H1 (cell line): ENCODE results near the gene RHOT1. TPM values are rescaled to one million over a fixed set of nuclear protein-coding genes. Genes with fewer than 3 reads are reported as not detected.

ENCODE experiments used
- CTCF ChIA-PET: fragments of 300-600 bp; sonication (Branson Sonifier 250); formaldehyde crosslinking; loops from one replicate; lab custom pipeline; 2021; ENCODE audit not compliant: partially characterized antibody; lab: Charles Lee
- POLR2A ChIA-PET: fragments of 300-600 bp; sonication (Branson Sonifier 250); formaldehyde crosslinking; loops from one replicate; lab custom pipeline; 2021; ENCODE audit warnings: inconsistent platforms; ENCODE audit not compliant: partially characterized antibody; lab: Charles Lee
- DNase-seq, 2 experiments: peaks; one replicate each; pipeline versions ENCODE4 v3.0.0 to v3.0.0-alpha.2; 2010 to 2022; ENCODE audit warnings: low spot score in 2 of 2, low read depth in 1 of 2, mixed read lengths in 1 of 2
- FAIRE-seq: peaks from 2 replicates; lab custom pipeline; 2011; peaks lifted over from hg19 to GRCh38; lab: Jason Lieb, UNC
- H2AFZ ChIP-seq: 2 replicates; pipeline ENCODE4 v1.8.1; 2012; ENCODE audit warnings: low read length, inconsistent platforms
- H2AK5ac ChIP-seq: 2 replicates; pipeline ENCODE4 v1.6.1; 2013; ENCODE audit warnings: low read depth, low read length
- H2BK120ac ChIP-seq: replicated peaks from 2 replicates; pipeline ENCODE3; 2013; ENCODE audit warnings: low read depth, low read length, inconsistent platforms
- H2BK12ac ChIP-seq: 2 replicates; pipeline ENCODE4 v1.6.1; 2013; ENCODE audit warnings: low read depth, low read length
- H2BK15ac ChIP-seq: 2 replicates; pipeline ENCODE4 v1.6.1; 2013; ENCODE audit warnings: low read length
- H2BK20ac ChIP-seq: 2 replicates; pipeline ENCODE4 v1.6.1; 2013; ENCODE audit warnings: low read length
- H2BK5ac ChIP-seq: 2 replicates; pipeline ENCODE4 v1.6.1; 2013; ENCODE audit warnings: low read depth, low read length
- H3K14ac ChIP-seq: 2 replicates; pipeline ENCODE4 v1.6.1; 2013; ENCODE audit warnings: inconsistent platforms; ENCODE audit not compliant: insufficient read length
- H3K18ac ChIP-seq: 2 replicates; pipeline ENCODE4 v1.6.1; 2013; ENCODE audit warnings: low read length; ENCODE audit errors: extremely low read depth
- H3K23ac ChIP-seq: 2 replicates; pipeline ENCODE4 v1.6.1; 2013; ENCODE audit warnings: inconsistent platforms; ENCODE audit not compliant: insufficient read length
- H3K23me2 ChIP-seq: 2 replicates; pipeline ENCODE4 v1.6.1; 2013; ENCODE audit warnings: low read depth, low read length
- H3K27ac ChIP-seq: 2 replicates; pipeline ENCODE4 v1.6.1; 2011; ENCODE audit warnings: low read depth, low read length, inconsistent platforms
- H3K27me3 ChIP-seq, 4 experiments: replicated peaks in 1 of 4; 1 replicate in 1 of 4; 2 replicates in 3 of 4; pipeline versions ENCODE4 v1.6.1 to v1.8.1; 2011 to 2013; ENCODE audit warnings: low read length in 3 of 4, mild to moderate bottlenecking in 3 of 4, inconsistent platforms in 2 of 4, mixed read lengths in 2 of 4, moderate library complexity in 1 of 4; ENCODE audit not compliant: control insufficient read depth in 3 of 4, insufficient read depth in 3 of 4; ENCODE audit errors: extremely low read depth in 1 of 4
- H3K36me3 ChIP-seq, 4 experiments: 2 replicates each; pipeline versions ENCODE4 v1.6.1 to v1.8.1; 2011 to 2013; ENCODE audit warnings: mild to moderate bottlenecking in 4 of 4, low read length in 3 of 4, moderate library complexity in 2 of 4, control low read depth in 1 of 4, inconsistent platforms in 1 of 4; ENCODE audit not compliant: insufficient read depth in 4 of 4, control insufficient read depth in 2 of 4
- H3K4ac ChIP-seq: replicated peaks from 2 replicates; pipeline ENCODE3; 2013; ENCODE audit warnings: low read length, low read depth, mixed read lengths, inconsistent platforms; ENCODE audit not compliant: insufficient read length
- H3K4me1 ChIP-seq, 4 experiments: replicated peaks in 1 of 4; 1 replicate in 1 of 4; 2 replicates in 3 of 4; pipeline versions ENCODE4 v1.6.1 to v1.8.1; 2011 to 2013; ENCODE audit warnings: low read length in 3 of 4, inconsistent platforms in 2 of 4, mixed read lengths in 1 of 4; ENCODE audit not compliant: insufficient read depth in 4 of 4, control insufficient read depth in 3 of 4
- H3K4me2 ChIP-seq, 2 experiments: 2 replicates each; pipeline versions ENCODE4 v1.6.1 to v1.8.1; 2011 to 2013; ENCODE audit warnings: low read depth in 2 of 2, low read length in 2 of 2, control low read depth in 1 of 2, inconsistent platforms in 1 of 2, mild to moderate bottlenecking in 1 of 2; ENCODE audit not compliant: insufficient read depth in 1 of 2
- H3K4me3 ChIP-seq, 4 experiments: fragments of 200-600, 300-600 bp in 1 of 4; sonication (generic), shearing (Covaris generic), sonication (Bioruptor Twin) in 1 of 4; 2 replicates each; pipeline versions ENCODE4 v1.5.1 to v1.8.1; 2011 to 2016; ENCODE audit warnings: low read length in 4 of 4, low read depth in 3 of 4, control low read depth in 2 of 4, inconsistent platforms in 2 of 4, mild to moderate bottlenecking in 2 of 4, mixed read lengths in 1 of 4, moderate library complexity in 1 of 4; ENCODE audit not compliant: insufficient read depth in 2 of 4; ENCODE audit errors: extremely low read depth in 1 of 4
- H3K56ac ChIP-seq: replicated peaks from 2 replicates; pipeline ENCODE3; 2013; ENCODE audit warnings: low read depth, mild to moderate bottlenecking, mixed read lengths, low read length, inconsistent platforms; ENCODE audit not compliant: insufficient read length
- H3K79me1 ChIP-seq: 2 replicates; pipeline ENCODE4 v1.6.1; 2013; ENCODE audit warnings: low read depth, low read length, control low read depth
- H3K79me2 ChIP-seq, 2 experiments: 2 replicates each; pipeline versions ENCODE4 v1.6.1 to v1.8.1; 2012 to 2013; ENCODE audit warnings: low read length in 2 of 2, mild to moderate bottlenecking in 2 of 2, inconsistent platforms in 1 of 2; ENCODE audit not compliant: insufficient read depth in 2 of 2, control insufficient read depth in 1 of 2
- H3K9ac ChIP-seq, 4 experiments: replicated peaks in 1 of 4; 1 replicate in 1 of 4; 2 replicates in 3 of 4; pipeline versions ENCODE4 v1.6.1 to v1.8.1; 2011 to 2013; ENCODE audit warnings: low read depth in 3 of 4, low read length in 3 of 4, control low read depth in 2 of 4, mild to moderate bottlenecking in 2 of 4, moderate library complexity in 2 of 4, inconsistent platforms in 1 of 4; ENCODE audit errors: extremely low read depth in 1 of 4
- H3K9me3 ChIP-seq, 2 experiments: 2 replicates each; pipeline versions ENCODE4 v1.6.1 to v1.8.1; 2012 to 2013; ENCODE audit warnings: mild to moderate bottlenecking in 2 of 2, moderate library complexity in 2 of 2, control low read depth in 1 of 2, inconsistent platforms in 1 of 2, low read depth in 1 of 2, low read length in 1 of 2, mixed read lengths in 1 of 2; ENCODE audit not compliant: insufficient read depth in 2 of 2
- H4K20me1 ChIP-seq, 2 experiments: replicated peaks in 1 of 2; 2 replicates each; pipeline versions ENCODE3 to v1.8.1; 2011 to 2013; ENCODE audit warnings: inconsistent platforms in 2 of 2, low read length in 2 of 2, mild to moderate bottlenecking in 1 of 2; ENCODE audit not compliant: insufficient read depth in 2 of 2, control insufficient read depth in 1 of 2
- H4K5ac ChIP-seq: 2 replicates; pipeline ENCODE4 v1.6.1; 2013; ENCODE audit warnings: low read length, low read depth, mixed read lengths, inconsistent platforms; ENCODE audit not compliant: insufficient read length
- H4K8ac ChIP-seq: 2 replicates; pipeline ENCODE4 v1.8.0; 2013; ENCODE audit warnings: mild to moderate bottlenecking, moderate library complexity, low read length, inconsistent platforms; ENCODE audit not compliant: insufficient read depth; ENCODE audit errors: extremely low read depth
- H4K91ac ChIP-seq: replicated peaks from 2 replicates; pipeline ENCODE3; 2013; ENCODE audit warnings: low read length, mixed read lengths, inconsistent platforms; ENCODE audit not compliant: insufficient read length
- CBX8 ChIP-seq: fragments of 300-800, 300-1000 bp; sonication (generic); IDR thresholded peaks from 2 replicates; pipeline ENCODE4 v1.7.1; 2016; ENCODE audit warnings: low read depth, low read length, borderline replicate concordance
- CHD1 ChIP-seq: IDR thresholded peaks from 2 replicates; pipeline ENCODE4 v1.6.1; 2012; ENCODE audit warnings: low read depth, low read length, improper control_type of control experiment
- CTCF ChIP-seq, 3 experiments: IDR thresholded peaks; 1 replicate in 2 of 3; 2 replicates in 1 of 3; pipeline versions ENCODE4 v1.5.1 to v1.6.1; 2011; ENCODE audit warnings: low read length in 3 of 3, mild to moderate bottlenecking in 3 of 3, inconsistent platforms in 2 of 3, low read depth in 1 of 3, moderate library complexity in 1 of 3; ENCODE audit not compliant: insufficient read depth in 1 of 3; ENCODE audit errors: control extremely low read depth in 1 of 3
- EP300 ChIP-seq, 2 experiments: IDR thresholded peaks; 1 replicate in 1 of 2; 2 replicates in 1 of 2; pipeline ENCODE4 v1.6.1; 2011 to 2012; ENCODE audit warnings: low read depth in 2 of 2, low read length in 2 of 2, mild to moderate bottlenecking in 2 of 2, borderline replicate concordance in 1 of 2, inconsistent platforms in 1 of 2, moderate library complexity in 1 of 2
- GABPA ChIP-seq: IDR thresholded peaks from 2 replicates; pipeline ENCODE4 v1.6.1; 2011; ENCODE audit warnings: mild to moderate bottlenecking, low read length, moderate library complexity, borderline replicate concordance; ENCODE audit not compliant: insufficient read depth
- MAX ChIP-seq: IDR thresholded peaks from 2 replicates; pipeline ENCODE4 v1.6.1; 2012; ENCODE audit warnings: inconsistent platforms
- PHF8 ChIP-seq: fragments of 200-600 bp; sonication (generic); conservative IDR thresholded peaks from 2 replicates; pipeline ENCODE4 v1.7.1; 2012; ENCODE audit warnings: low read depth, mild to moderate bottlenecking, inconsistent platforms, low read length, moderate library complexity
- RXRA ChIP-seq: IDR thresholded peaks from 2 replicates; pipeline ENCODE4 v1.6.1; 2011; ENCODE audit warnings: low read depth, mild to moderate bottlenecking, low read length, moderate library complexity; ENCODE audit not compliant: insufficient read depth
- SIN3A ChIP-seq, 2 experiments: IDR thresholded peaks in 1 of 2; conservative IDR thresholded peaks in 1 of 2; 2 replicates each; pipeline ENCODE4 v1.6.1; 2011 to 2012; ENCODE audit warnings: low read length in 2 of 2, improper control_type of control experiment in 1 of 2, low read depth in 1 of 2, mild to moderate bottlenecking in 1 of 2
- TEAD4 ChIP-seq: IDR thresholded peaks from 2 replicates; pipeline ENCODE4 v1.6.1; 2012; ENCODE audit warnings: low read depth, low read length, inconsistent platforms, mixed read lengths
- WGBS, 2 experiments: shearing (Covaris generic) in 1 of 2; methylation state at CpG; one replicate each; pipeline versions ENCODE4 v1.1.6 to v1.1.7; 2013 to 2015; ENCODE audit warnings: low lambda C conversion rate in 2 of 2, mixed read lengths in 2 of 2, inconsistent platforms in 1 of 2, low coverage in 1 of 2, missing lambda C conversion rate in 1 of 2; ENCODE audit not compliant: insufficient replicate concordance in 2 of 2, insufficient coverage in 1 of 2, insufficient read length in 1 of 2; ENCODE audit errors: extremely low coverage in 1 of 2, missing lambda C conversion rate in 1 of 2; 5-methylcytosine and 5-hydroxymethylcytosine counted together
- polyA plus RNA-seq, 7 experiments: library from polyadenylated mRNA; depleted of rRNA in 3 of 7; stranded (reverse) in 5 of 7; unstranded in 2 of 7; fragments of >200 nt in 5 of 7; fragments of 200-250 nt in 2 of 7; gene quantifications; 1 replicate in 5 of 7; 2 replicates in 1 of 7; 4 replicates in 1 of 7; pipeline versions ENCODE4 v1.2.1 to v1.2.3, GENCODE V29; 2011 to 2013; ENCODE audit warnings: missing spikeins in 2 of 7, mixed read lengths in 2 of 7
- total RNA-seq: library from RNA; stranded (reverse); fragmentation: NEBNext Ultra II Directional; extraction: Animal tissue kit (Norgen Biotek cat#: 25700); gene quantifications from 2 replicates; pipeline ENCODE4 v1.2.1, GENCODE V29; 2021

The RHOT1 gene
- total and polyA plus RNA-seq, 2 of the 8 experiments (the other 6 are each of a cell fraction or from before 2014, with no cell fraction given), result 34.2 to 38.2 TPM

GRCh38 chr17:32259586-32259985, 117.3 kb downstream of the RHOT1 start:
- Histone ChIP-seq H2BK120ac (no peak overlapping the region), H3K9ac (no peak overlapping the region), H3K9me3 (no peaks in the 10 kb centered on the region), H3K79me2 (no peaks in the 10 kb centered on the region), H3K23ac (no peak overlapping the region), H3K36me3 (no peaks in the 10 kb centered on the region), H4K5ac (no peak overlapping the region), H3K27me3 (peaks cover 0 to 8% (median 5%) of the 10 kb centered on the region in 4 experiments; a peak in 3 of 7 replicates), H2AK5ac (no peak overlapping the region), H4K8ac (no peak overlapping the region), H2BK15ac (no peak overlapping the region), H3K4ac (no peak overlapping the region), H3K4me2 (no peak overlapping the region), H4K20me1 (no peaks in the 10 kb centered on the region), H3K27ac (no peak overlapping the region; the same call in 1 of the 2 replicates), H4K91ac (no peak overlapping the region), H2BK20ac (no peak overlapping the region), H2AFZ (no peak overlapping the region), H3K23me2 (peaks cover under 1% of the 10 kb centered on the region; the same call in 1 of the 2 replicates), H3K14ac (no peak overlapping the region), H2BK12ac (no peak overlapping the region), H2BK5ac (no peak overlapping the region), H3K4me1 (peaks cover 8 to 14% (median 12%) of the 10 kb centered on the region in 4 experiments), H3K79me1 (no peaks in the 10 kb centered on the region), H3K56ac (no peak overlapping the region), H3K18ac (no peak overlapping the region), H3K4me3 (no peak overlapping the region)
- CTCF ChIA-PET, result interaction anchor here (1.2 to 7.6 kb wide), 4 partner anchors 13 to 121 kb away, joined by 3 to 170 read pairs (median 4); no protein-coding TSS in a partner anchor
- TF ChIP-seq CBX8 (no peak), CHD1 (no peak), RXRA (no peak), MAX (no peak), CTCF (IDR thresholded peaks at IDR 0.05; ENCODE audit: control extremely low read depth in 1 of 3, insufficient read depth in 1 of 3, low read depth in 1 of 3, low read length in 3 of 3) (no peak), TEAD4 (no peak), EP300 (IDR thresholded peaks at IDR 0.05; ENCODE audit: borderline replicate concordance in 1 of 2, low read depth in 2 of 2, low read length in 2 of 2) (no peak), SIN3A (conservative IDR thresholded peaks at IDR 0.05 in 1 of 2, IDR thresholded peaks at IDR 0.05 in 1 of 2; ENCODE audit: low read depth in 1 of 2, low read length in 2 of 2) (no peak), PHF8 (no peak), GABPA (no peak)
- 90% methylated on average over 4 of the region's 4 CpGs; no CpG with 5 or more reads in 1 of the 2 experiments for WGBS, 2 experiments
- DNase-seq, result no peak
- POLR2A ChIA-PET, result interaction anchor here (1.4 kb wide), 1 partner anchor 12 kb away, joined by 5 read pairs; no protein-coding TSS in a partner anchor
- FAIRE-seq, result no peak
